Peyer's patch (tissue), 4 donors: ENCODE data around the gene TP73. TPM values are rescaled to one million over a fixed set of nuclear protein-coding genes. Genes with fewer than 3 reads are reported as not detected.

Experiments used
- DNase-seq, 3 donors: peaks; one replicate each; pipeline ENCODE4 v3.0.0-alpha.2; 2017 to 2019
- H3K27ac ChIP-seq, 4 donors: fragments of 200-600 bp; sonication (generic); one replicate each; pipeline ENCODE4 v1.5.1; 2016 to 2019
- H3K27me3 ChIP-seq, 2 donors: fragments of 200-600 bp; sonication (generic); one replicate each; pipeline ENCODE4 v1.5.1; 2019
- H3K36me3 ChIP-seq, 3 donors: fragments of 200-600 bp; sonication (generic); one replicate each; pipeline ENCODE4 v1.5.1; 2016 to 2019
- H3K4me1 ChIP-seq, 4 donors: fragments of 200-600 bp; sonication (generic); one replicate each; pipeline ENCODE4 v1.5.1; 2016 to 2019
- H3K4me3 ChIP-seq, 4 donors: fragments of 200-600 bp; sonication (generic); 1 replicate in 3 of 4; 2 replicates in 1 of 4; pipeline ENCODE4 v1.5.1; 2016 to 2019; ENCODE audit warnings: mild to moderate bottlenecking in 1 of 4
- H3K9me3 ChIP-seq, 4 donors: fragments of 200-600 bp; sonication (generic); one replicate each; pipeline ENCODE4 v1.5.1; 2016 to 2019; ENCODE audit warnings: mild to moderate bottlenecking in 1 of 4
- CTCF ChIP-seq, 6 experiments: fragments of 450-650 bp in 4 of 6; fragments of 200-600 bp in 2 of 6; sonication (generic) in 1 of 6; IDR thresholded peaks; one replicate each; pipeline ENCODE4 v1.5.1; 2017 to 2019; ENCODE audit warnings: antibody characterized with exemption in 6 of 6, mild to moderate bottlenecking in 3 of 6, moderate library complexity in 1 of 6
- POLR2A ChIP-seq, 2 donors: fragments of 450-650 bp; IDR thresholded peaks; one replicate each; pipeline ENCODE4 v1.5.1; 2017; ENCODE audit warnings: antibody characterized with exemption in 2 of 2, mild to moderate bottlenecking in 2 of 2, moderate library complexity in 2 of 2
- total RNA-seq, 4 donors: library from RNA; depleted of rRNA; stranded (reverse); fragments of >200 nt; gene quantifications; one replicate each; pipeline ENCODE4 v1.1.0, GENCODE V29; 2016

TP73 gene
- total RNA-seq, 4 donors from 2014 or later: 0.38 TPM; not detected in 3

- Histone ChIP-seq H3K4me1 (no peaks in the 10 kb centered on the region), H3K4me3 (no peak overlapping the region), H3K27ac (no peak overlapping the region), H3K9me3 (no peaks in the 10 kb centered on the region), H3K27me3 (peaks cover 0 to 3% of the 10 kb centered on the region in 2 donors), H3K36me3 (peaks cover 0 to 16% (median 0%) of the 10 kb centered on the region in 3 donors)
- no peak for DNase-seq
- no peak for TF ChIP-seq CTCF (IDR thresholded peaks at IDR 0.05)
Measured at GRCh38 chr1:3733094-3733882, 81.0 kb downstream of the TP73 start.

DNA sequence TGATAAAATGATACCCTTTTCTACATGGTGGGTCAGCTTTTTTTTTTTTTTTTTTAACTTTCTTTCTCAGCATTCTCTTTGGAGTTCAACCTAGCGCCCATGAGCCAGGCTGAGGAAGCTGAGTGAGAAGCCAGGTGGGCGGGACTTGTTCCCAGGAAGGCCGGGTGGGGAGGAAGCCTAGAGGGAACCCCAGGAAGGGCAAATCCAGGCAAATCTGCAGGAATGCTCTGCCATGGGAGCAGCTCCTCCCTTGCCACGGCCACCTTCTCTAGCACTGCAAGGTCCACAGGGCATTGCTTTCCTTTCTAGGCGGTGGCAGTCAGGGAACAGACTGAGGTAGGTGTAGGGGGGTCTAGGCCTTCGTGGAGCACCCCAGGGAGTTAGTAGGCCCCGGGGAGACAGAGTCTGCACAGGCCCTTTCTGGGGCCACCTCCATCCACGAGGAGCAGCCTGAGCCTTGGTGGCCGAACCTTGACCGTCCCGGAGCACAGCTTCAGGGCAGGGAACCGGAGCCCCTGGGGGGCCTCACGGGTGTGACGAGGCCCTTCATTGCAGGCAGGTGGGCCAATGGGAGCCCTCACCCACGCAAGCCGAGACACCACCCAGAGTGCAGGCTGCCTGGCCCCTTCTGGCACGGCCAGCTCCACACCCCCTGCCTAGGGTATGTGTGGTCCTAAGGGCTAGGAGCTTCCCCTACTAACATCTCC, 81.7 kb downstream of the TP73 start:
- Histone ChIP-seq H3K4me1 (no peaks in the 10 kb centered on the region), H3K27ac (no peak overlapping the region), H3K36me3 (peaks cover 0 to 23% (median 0%) of the 10 kb centered on the region in 3 donors), H3K9me3 (no peaks in the 10 kb centered on the region), H3K27me3 (peaks cover 0 to 3% of the 10 kb centered on the region in 2 donors), H3K4me3 (no peak overlapping the region)
- TF ChIP-seq POLR2A (IDR thresholded peaks at IDR 0.05) (no peak), CTCF (IDR thresholded peaks at IDR 0.05) (no peak)
- DNase-seq: no peak

DNA sequence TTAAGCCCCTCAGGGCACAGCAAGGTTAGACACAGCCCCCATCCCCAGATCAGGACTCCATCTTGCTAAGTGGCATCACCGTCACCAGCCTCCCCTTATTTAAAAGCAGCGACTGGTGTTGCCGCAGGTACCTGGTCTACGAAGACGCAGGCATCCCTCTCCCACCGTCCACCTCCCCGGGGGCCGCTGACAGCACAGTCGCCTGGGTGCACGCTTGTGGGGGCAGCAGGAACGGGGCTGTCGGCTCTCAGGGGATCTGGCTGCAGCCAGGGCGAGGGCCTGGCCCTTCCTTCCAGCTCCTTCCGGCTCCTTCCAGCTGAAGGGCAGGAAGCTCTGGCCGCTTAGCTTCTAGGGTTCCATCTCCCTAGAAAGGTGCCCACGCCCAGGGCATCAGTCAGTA, 82.3 kb downstream of the TP73 start:
- H3K27me3 ChIP-seq: peaks cover 0 to 3% of the 10 kb centered on the region in 2 donors
- H3K4me3 ChIP-seq: no peak overlapping the region
- H3K36me3 ChIP-seq: peaks cover 0 to 23% (median 0%) of the 10 kb centered on the region in 3 donors
- H3K9me3 ChIP-seq: no peaks in the 10 kb centered on the region
- no peak for DNase-seq
- H3K27ac ChIP-seq: no peak overlapping the region
- no peaks in the 10 kb centered on the region for H3K4me1 ChIP-seq
- TF ChIP-seq POLR2A (IDR thresholded peaks at IDR 0.05): no peak
- TF ChIP-seq CTCF (IDR thresholded peaks at IDR 0.05): no peak

DNA sequence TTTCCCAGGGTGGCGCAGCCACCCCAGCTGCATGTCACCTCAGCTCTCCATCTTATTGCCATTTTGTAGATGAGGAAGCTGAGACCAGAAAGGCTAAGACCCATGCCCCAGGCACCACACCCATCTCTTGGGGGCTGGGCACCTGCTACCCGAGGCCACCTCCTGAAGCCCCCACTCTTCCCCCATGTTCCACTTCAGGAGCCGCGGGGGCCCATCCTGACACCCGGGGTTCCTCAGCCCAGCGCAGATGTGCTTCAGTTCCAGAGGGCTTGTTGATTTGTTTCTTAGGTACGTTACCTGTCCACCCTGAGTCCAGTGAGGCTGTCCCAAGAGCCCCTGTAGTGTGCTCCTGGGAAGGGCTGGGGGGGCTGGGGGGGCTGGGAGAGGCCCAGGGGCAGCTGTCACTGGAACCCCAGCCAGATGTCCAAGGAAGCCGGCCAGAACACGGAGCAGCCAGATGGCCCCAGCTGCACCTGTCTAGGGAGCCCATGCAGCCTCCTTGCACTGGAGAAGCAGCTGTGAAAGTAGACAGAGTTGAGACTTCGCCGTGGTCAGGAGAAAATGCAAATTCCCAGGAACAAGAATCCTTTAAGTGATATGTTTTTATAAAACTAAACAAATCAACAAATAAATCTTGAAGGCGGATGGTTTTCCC, 82.8 kb downstream of the TP73 start:
- Histone ChIP-seq H3K27me3 (peaks cover 0 to 3% of the 10 kb centered on the region in 2 donors), H3K36me3 (peaks cover 0 to 23% (median 0%) of the 10 kb centered on the region in 3 donors), H3K4me3 (no peak overlapping the region), H3K27ac (no peak overlapping the region), H3K4me1 (no peaks in the 10 kb centered on the region), H3K9me3 (no peaks in the 10 kb centered on the region)
- no peak for DNase-seq
- TF ChIP-seq CTCF (IDR thresholded peaks at IDR 0.05): no peak

- DNase-seq: no peak
- H3K9me3 ChIP-seq: no peaks in the 10 kb centered on the region
- H3K36me3 ChIP-seq: peaks cover 0 to 23% (median 0%) of the 10 kb centered on the region in 3 donors
- no peaks in the 10 kb centered on the region for H3K4me1 ChIP-seq
- H3K27ac ChIP-seq: no peak overlapping the region
- no peak for TF ChIP-seq POLR2A (IDR thresholded peaks at IDR 0.05)
- TF ChIP-seq CTCF (IDR thresholded peaks at IDR 0.05): no peak
- H3K4me3 ChIP-seq: no peak overlapping the region
- peaks cover 0 to 3% of the 10 kb centered on the region in 2 donors for H3K27me3 ChIP-seq
Measured at GRCh38 chr1:3735688-3736087, 83.4 kb downstream of the TP73 start.
